GM18507 (cell line): ENCODE data around the gene TMEM156.
A peak's percentile ranks its signal among the peaks of the same experiment; 100 is the strongest.
"Not testable (repeated sequence)": the region's sequence is repeated elsewhere in the genome, so short reads cannot be mapped to it uniquely, and the experiment has no call there.

Source experiments
- DNase-seq: peaks from one replicate; pipeline ENCODE4 v3.0.0; 2011; ENCODE audit warnings: low read depth; ENCODE audit not compliant: insufficient read length; ENCODE audit errors: extremely low spot score
- FAIRE-seq: peaks from 2 replicates; lab custom pipeline; 2011; peaks lifted over from hg19 to GRCh38; lab: Jason Lieb, UNC

Gene TMEM156

GRCh38 chr4:38967260-38968095 lies 64.7 kb downstream of the TMEM156 start:
- DNase-seq: no peak
- FAIRE-seq: no peak

GRCh38 chr4:38965866-38966265 lies 66.3 kb downstream of the TMEM156 start:
- FAIRE-seq (no peak), DNase-seq (no peak)

- FAIRE-seq: no peak
- DNase-seq: no peak
Measured at GRCh38 chr4:38964942-38965775, 67.0 kb downstream of the TMEM156 start.

GRCh38 chr4:38959248-38959647 lies 73.0 kb downstream of the TMEM156 start:
- FAIRE-seq, DNase-seq: not testable (repeated sequence)

DNA sequence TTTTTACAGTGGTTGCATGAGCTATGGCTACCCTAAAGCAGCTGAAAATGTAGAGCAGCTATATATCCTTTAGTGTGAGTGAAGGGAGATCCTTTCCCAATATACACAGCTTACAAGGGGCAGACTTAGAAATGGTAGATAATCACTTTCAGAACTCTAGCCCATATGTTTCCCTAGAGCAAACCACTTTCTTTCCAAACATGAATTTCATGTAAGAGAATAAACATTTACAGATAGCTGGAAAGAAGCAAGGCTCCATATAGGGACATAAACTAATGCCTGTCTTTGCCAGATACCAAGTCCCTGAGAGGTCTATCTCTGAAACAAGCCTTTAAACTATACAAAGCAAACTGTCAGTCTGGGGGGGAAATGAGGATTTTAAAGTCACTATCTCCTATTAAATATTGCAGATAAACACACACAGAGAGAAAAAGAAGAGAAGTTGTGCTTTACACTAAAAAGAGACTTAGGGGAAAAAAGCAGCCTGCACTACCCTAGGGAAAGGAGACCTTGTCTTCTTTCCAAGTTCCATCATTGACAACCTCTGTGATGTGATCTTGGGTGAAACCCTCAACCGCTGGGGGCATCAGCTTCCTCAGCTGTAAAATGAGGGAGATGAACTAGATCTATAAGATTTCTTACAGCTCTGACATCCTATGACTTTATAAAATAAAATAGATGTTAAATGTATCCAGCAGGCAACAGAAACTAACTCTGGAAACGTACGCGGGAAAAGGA lies 73.6 kb downstream of the TMEM156 start:
- FAIRE-seq (no peak), DNase-seq (no peak)

DNA sequence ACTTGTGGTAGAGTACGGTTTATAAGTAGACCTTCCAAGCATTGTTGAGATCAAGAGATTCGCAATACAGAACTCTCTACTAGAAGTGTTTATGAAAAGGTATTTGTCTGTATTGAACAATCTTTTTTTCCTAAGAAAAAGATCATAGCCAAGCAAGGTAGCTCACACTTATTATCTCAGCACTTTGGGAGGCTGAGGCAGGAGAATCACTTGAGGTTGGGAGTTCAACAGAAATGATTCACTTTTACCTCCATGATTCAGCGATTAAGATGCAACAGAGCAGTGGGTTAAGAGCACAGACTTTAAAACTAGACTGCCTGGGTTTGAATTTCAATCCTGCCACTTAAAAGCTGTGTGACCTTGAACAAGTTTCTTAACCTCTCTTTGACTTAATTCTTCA lies 74.3 kb downstream of the TMEM156 start:
- FAIRE-seq (no peak), DNase-seq (no peak)

DNA sequence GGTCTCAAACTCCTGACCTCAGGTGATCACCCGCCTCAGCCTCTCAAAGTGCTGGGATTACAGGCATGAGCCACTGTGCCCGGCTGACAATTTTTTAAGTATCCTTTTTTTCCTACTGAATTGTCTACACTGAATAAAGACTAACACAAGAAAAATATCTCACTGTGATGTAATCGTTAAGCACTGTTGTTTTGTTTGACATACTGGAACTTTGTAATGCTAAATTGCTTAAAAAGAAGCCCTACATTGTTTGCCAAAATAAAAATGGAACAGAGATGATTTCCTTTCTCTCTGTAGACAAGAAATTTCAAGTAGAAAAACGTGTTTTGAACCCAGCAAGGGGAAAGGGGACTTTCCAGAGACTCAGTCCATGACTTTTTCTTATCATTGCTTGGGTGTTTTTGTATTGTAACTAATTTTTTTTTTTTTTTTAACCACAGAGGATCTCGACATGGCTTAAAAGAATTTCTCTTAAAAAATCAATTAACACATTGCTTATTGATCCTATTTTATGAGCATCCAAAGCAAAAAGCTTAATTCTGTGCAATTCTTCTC lies 74.9 kb downstream of the TMEM156 start:
- DNase-seq (no peak), FAIRE-seq (peak; percentile 5)

DNA sequence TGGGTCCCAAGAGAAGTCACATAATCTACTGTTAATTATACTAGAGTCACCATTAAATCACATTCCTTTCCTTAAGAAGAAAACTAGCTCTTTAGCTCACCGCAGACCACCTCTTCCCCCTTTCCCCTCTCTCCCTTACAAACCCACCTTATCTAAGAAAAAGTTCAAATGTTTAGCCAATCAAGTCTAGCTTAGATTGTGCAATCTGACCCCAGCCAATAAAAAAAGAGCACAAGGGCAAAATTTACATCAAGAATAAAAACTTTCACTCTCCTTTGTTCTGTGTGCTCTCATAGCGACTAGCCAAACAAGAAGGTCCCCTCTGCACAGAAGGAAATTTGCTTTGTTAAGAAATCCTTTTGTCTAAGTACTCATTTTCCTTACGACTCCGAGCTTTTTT lies 76.3 kb downstream of the TMEM156 start:
- DNase-seq (no peak), FAIRE-seq (no peak)

DNA sequence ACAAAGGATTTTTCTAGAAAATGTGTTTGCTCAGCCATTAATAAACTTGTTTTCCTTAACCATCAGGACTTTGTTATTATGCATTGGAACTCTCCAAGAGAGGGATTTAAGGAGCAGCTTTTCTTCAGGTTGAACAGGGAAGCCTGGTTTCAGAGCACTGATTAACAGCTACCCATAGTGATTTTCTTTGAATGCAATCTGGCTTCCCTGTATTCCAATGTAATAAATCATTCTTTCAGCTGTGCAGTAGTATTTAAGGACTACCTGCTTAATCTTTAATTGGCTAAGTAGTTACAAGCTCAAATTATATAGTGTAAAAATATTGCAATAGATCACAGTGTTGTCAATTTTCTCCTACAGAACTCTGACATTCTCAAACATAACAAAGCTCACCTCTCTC lies 77.5 kb downstream of the TMEM156 start:
- DNase-seq (no peak), FAIRE-seq (no peak)

- FAIRE-seq (no peak), DNase-seq (no peak)
Measured at GRCh38 chr4:38952017-38952416, 80.2 kb downstream of the TMEM156 start.

DNA sequence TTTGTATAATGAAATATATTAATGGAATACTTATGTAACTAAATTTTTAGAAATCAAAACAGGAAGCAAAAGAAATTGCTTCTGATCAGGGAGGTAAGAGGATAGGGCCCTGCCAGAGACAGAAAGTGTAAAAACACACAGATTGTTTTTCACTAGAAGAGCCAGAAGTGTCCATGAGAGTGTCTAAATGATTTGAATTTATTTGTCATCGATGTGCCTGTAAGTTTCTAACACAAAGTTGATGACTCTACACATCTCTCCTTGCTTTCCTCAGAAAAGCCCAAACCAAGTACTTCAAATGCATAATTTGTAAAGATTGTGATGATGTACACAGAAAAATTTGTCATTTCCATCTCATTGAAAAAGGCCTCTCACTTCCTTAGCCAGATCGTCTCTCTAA lies 80.6 kb downstream of the TMEM156 start:
- FAIRE-seq (no peak), DNase-seq (no peak)

- FAIRE-seq (no peak), DNase-seq (no peak)
Measured at GRCh38 chr4:38950734-38951133, 81.5 kb downstream of the TMEM156 start.

DNA sequence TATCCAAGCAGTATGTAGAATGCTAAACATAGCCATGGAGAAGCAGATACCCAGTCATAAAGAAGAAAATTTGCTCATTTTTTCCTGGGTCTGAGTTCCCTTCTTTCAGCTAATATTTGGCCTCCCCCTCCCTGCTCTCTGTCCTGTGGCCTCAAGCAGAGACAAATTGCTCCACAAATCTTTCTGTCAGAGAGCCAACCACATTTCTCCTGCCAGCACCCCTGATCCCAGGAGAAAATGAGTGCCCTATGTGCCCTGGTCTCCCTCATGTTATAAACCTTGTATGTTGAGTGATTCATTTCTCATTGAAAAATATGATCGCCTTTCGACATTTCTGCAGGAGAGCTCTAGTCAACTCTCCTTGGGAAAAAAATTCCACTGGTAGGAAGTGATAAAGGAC lies 82.0 kb downstream of the TMEM156 start:
- DNase-seq: no peak
- no peak for FAIRE-seq

DNA sequence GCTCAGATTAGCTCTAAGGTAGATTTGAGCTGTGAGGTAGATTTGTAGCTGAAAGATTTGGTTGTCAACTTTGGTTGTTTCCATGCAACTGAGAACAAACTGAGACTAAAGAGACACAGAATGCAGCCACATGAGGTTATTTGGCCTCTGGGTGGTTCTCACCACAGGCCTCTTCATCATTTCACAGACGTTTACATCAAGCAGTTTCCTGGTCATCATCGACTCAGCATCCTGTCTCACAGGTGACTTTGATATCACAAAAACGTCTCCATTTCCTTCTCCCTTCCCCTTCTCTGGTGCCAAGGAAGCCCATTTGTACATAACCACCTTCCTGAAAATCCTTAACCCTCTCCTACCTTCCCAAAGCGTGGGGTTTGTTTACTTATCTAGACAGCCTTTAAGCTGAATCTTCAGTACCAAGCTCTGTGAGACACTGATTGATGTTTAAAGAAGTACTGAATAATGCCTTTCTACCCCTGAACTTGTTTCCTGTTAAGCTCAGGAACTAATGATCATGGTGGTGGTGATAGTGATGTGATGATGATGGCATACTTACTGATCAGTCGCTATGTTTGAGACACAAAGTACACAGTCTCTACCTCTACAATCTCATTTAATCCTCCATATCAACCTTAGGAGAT lies 82.7 kb downstream of the TMEM156 start:
- DNase-seq (no peak), FAIRE-seq (no peak)

DNA sequence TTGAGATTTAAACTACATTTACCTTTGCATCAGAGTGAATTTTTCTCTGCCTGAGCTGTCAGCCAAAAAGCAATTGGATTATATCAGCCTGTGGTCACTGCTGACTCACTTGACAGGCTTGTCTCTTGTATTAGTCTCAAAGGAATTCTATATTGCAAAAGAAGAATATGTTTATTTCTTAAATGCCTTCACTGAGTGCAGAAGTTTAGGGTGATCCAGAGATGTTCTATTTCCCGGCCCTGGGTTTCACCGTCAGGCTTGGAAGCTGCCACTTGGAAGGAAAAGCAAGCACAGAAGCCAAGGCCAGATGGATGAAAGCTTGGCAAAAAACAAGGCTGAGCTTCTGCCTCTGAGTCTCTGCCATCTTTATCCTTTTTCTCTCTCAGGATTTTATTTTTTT lies 83.7 kb downstream of the TMEM156 start:
- FAIRE-seq (no peak), DNase-seq (no peak)

DNA sequence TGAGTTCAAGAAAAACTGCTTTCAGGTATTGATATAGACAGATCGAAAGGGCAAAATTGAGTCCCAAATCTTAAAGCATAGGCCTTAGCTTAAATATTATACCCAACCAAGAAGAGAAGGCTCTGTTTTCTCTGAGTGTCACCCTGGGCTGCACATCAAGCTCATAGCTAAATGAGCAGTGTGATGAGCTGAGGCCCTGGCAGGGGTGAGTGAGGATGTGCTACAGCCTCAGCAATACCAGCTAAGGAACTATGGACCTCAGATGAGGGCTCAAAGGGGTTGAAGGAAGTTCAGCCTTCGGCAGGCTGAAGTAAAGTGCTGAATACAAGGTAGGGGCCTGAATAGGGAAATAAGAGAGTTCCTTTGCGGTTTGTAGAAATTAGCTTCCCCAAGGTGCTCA lies 85.3 kb downstream of the TMEM156 start:
- DNase-seq: no peak
- no peak for FAIRE-seq

DNA sequence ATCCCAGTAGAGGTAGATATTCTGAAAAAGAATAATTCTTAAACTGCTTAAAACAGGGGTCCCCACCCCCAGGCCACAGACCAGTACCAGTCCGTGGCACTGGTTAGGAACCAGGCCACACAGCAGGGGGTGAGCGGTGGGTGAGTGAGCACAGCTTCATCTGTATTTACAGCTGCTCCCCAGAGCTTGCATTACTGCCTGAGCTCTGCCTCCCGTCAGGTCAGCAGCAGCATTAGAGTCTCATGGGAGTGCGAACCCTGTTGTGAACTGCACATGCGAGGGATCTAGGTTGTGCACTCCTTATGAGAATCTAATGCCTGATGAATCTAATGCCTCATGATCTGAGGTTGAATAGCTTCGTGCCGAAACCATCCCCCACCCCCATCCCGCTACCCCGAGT lies 87.8 kb downstream of the TMEM156 start:
- DNase-seq (no peak), FAIRE-seq (no peak)

DNA sequence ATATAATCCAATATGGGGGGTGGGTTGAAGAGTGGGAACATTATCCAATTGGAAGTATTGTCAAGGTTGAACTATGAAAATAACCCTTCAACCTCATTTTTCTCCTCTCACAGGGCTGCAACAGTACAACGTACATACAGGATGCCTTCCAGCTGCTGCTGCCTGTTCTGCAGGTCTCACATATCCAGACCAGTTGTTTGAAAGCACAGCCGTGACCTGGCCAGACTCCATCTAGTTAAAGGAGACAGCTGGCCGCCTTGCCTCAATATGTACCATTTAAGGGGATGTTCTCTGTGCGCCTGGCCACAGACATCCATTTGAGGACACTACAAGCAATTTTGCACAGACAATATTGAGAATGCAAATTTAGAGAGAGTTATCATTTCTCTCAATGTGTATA lies 88.9 kb downstream of the TMEM156 start:
- FAIRE-seq (no peak), DNase-seq (no peak)

- DNase-seq, FAIRE-seq: not testable (repeated sequence)
Measured at GRCh38 chr4:38941906-38942305, 90.3 kb downstream of the TMEM156 start.
